K562 (cell line): ENCODE data around the gene HIGD1C.

Experiments used
- ATF3 ChIP-seq, 2 experiments: fragments of 450-650 bp in 1 of 2; sonication (generic) in 1 of 2; formaldehyde crosslinking in 1 of 2; IDR thresholded peaks in 1 of 2; conservative IDR thresholded peaks in 1 of 2; 2 replicates each; pipeline versions ENCODE4 v1.6.1 to v1.8.1; 2016 to 2023; ENCODE audit warnings: mild to moderate bottlenecking in 2 of 2, moderate library complexity in 2 of 2, inconsistent platforms in 1 of 2, missing genetic modification reagents in 1 of 2
- CTCF ChIP-seq, 3 experiments: IDR thresholded peaks in 2 of 3; conservative IDR thresholded peaks in 1 of 3; 2 replicates each; pipeline ENCODE4 v1.5.1; 2011 to 2012; ENCODE audit warnings: low read length in 3 of 3, mild to moderate bottlenecking in 3 of 3, control low read depth in 2 of 3, improper control_type of control experiment in 1 of 3, inconsistent platforms in 1 of 3, low read depth in 1 of 3, mixed read lengths in 1 of 3, moderate library complexity in 1 of 3; ENCODE audit not compliant: insufficient read depth in 2 of 3
- EP300 ChIP-seq: IDR thresholded peaks from 2 replicates; pipeline ENCODE4 v1.6.1; 2012; ENCODE audit warnings: low read length, improper control_type of control experiment
- ETV5 ChIP-seq: sonication (generic); formaldehyde crosslinking; IDR thresholded peaks from 2 replicates; pipeline ENCODE4 v1.4.0; 2020; ENCODE audit warnings: low read depth, mild to moderate bottlenecking, missing genetic modification reagents
- POLR2A ChIP-seq: fragments of 450-650 bp; conservative IDR thresholded peaks from 2 replicates; pipeline ENCODE4 v1.6.1; 2016
- POLR2AphosphoS5 ChIP-seq: IDR thresholded peaks from 2 replicates; pipeline ENCODE4 v1.6.1; 2011; ENCODE audit warnings: mild to moderate bottlenecking, low read depth, low read length, moderate library complexity; ENCODE audit not compliant: control insufficient read depth, insufficient read depth
- RB1 ChIP-seq: fragments of 450-650 bp; IDR thresholded peaks from 2 replicates; pipeline ENCODE4 v1.6.1; 2017; ENCODE audit warnings: low read depth, mild to moderate bottlenecking
- SOX6 ChIP-seq: fragments of 450-650 bp; IDR thresholded peaks from 2 replicates; pipeline ENCODE4 v1.6.1; 2014; ENCODE audit warnings: mild to moderate bottlenecking
- TAF1 ChIP-seq: IDR thresholded peaks from 2 replicates; pipeline ENCODE4 v1.6.1; 2011; ENCODE audit warnings: mild to moderate bottlenecking, low read length, moderate library complexity; ENCODE audit not compliant: insufficient read depth, control insufficient read depth, severe bottlenecking; ENCODE audit errors: extremely low read depth

GRCh38 chr12:50936821-50937530, 15.4 kb upstream of the HIGD1C start:
- TF ChIP-seq ETV5 (CRISPR knock-in tag) (no peak), POLR2AphosphoS5 (no peak), RB1 (no peak), SOX6 (peak; percentile 96), TAF1 (no peak), POLR2A (no peak), EP300 (peak; percentile 63), CTCF (IDR thresholded peaks at IDR 0.05 in 2 of 3, conservative IDR thresholded peaks at IDR 0.05 in 1 of 3; ENCODE audit: insufficient read depth in 2 of 3, low read depth in 1 of 3, low read length in 3 of 3) (no peak), ATF3 (IDR thresholded peaks at IDR 0.05) (peak; percentile 60; the same call in 1 of the 2 replicates), ATF3 (CRISPR knock-in tag; conservative IDR thresholded peaks at IDR 0.05) (no peak)
